Sigmoid colon (tissue), 7 donors: Measurements from ENCODE around the gene ZBTB7C. TPM values are rescaled to one million over a fixed set of nuclear protein-coding genes. Genes with fewer than 3 reads are reported as not detected.
"Not testable (repeated sequence)": the region's sequence is repeated elsewhere in the genome, so short reads cannot be mapped to it uniquely, and the experiment has no call there.

Experiments used
- DNase-seq: peaks from one replicate; pipeline ENCODE4 v3.0.0-alpha.2; 2019
- H3K27ac ChIP-seq, 4 donors: fragments of 200-600 bp; sonication (generic); one replicate each; pipeline ENCODE4 v1.5.1; 2016 to 2019; ENCODE audit warnings: mild to moderate bottlenecking in 1 of 4
- H3K27me3 ChIP-seq, 3 donors: fragments of 200-600 bp; sonication (generic); one replicate each; pipeline ENCODE4 v1.5.1; 2019; ENCODE audit warnings: mild to moderate bottlenecking in 1 of 3
- H3K36me3 ChIP-seq, 4 donors: fragments of 200-600 bp; sonication (generic); one replicate each; pipeline ENCODE4 v1.5.1; 2016 to 2019
- H3K4me1 ChIP-seq, 4 donors: fragments of 200-600 bp; sonication (generic); one replicate each; pipeline ENCODE4 v1.5.1; 2017 to 2019
- H3K4me3 ChIP-seq, 4 donors: fragments of 200-600 bp; sonication (generic); one replicate each; pipeline ENCODE4 v1.5.1; 2017 to 2019; ENCODE audit warnings: mild to moderate bottlenecking in 2 of 4, moderate library complexity in 1 of 4
- H3K9me3 ChIP-seq, 4 donors: fragments of 200-600 bp in 3 of 4; sonication (generic) in 3 of 4; one replicate each; pipeline versions ENCODE4 v1.5.1 to v1.6.1; 2013 to 2019
- CTCF ChIP-seq, 4 experiments: fragments of 450-650 bp in 3 of 4; fragments of 200-600 bp in 1 of 4; IDR thresholded peaks; one replicate each; pipeline ENCODE4 v1.5.1; 2016 to 2019; ENCODE audit warnings: antibody characterized with exemption in 4 of 4, mild to moderate bottlenecking in 3 of 4, moderate library complexity in 2 of 4
- EP300 ChIP-seq, 4 donors: sonication (generic); formaldehyde crosslinking; IDR thresholded peaks; one replicate each; pipeline ENCODE4 v1.6.1; 2017; ENCODE audit warnings: antibody characterized with exemption in 4 of 4
- POLR2A ChIP-seq, 2 donors: fragments of 450-650 bp; IDR thresholded peaks; one replicate each; pipeline ENCODE4 v1.6.1; 2016; ENCODE audit warnings: antibody characterized with exemption in 2 of 2, mild to moderate bottlenecking in 2 of 2, moderate library complexity in 2 of 2
- POLR2AphosphoS5 ChIP-seq, 4 donors: sonication (generic); formaldehyde crosslinking; IDR thresholded peaks; one replicate each; pipeline ENCODE4 v1.6.1; 2017; ENCODE audit warnings: antibody characterized with exemption in 4 of 4
- WGBS, 2 donors: extraction: QIAGEN DNeasy Blood & Tissue Kit; methylation state at CpG; one replicate each; pipeline ENCODE4 v1.1.7; 2013; 5-methylcytosine and 5-hydroxymethylcytosine counted together
- intact Hi-C: fragments of 100-400 bp; cut with DNase I; formaldehyde crosslinking; loops from one replicate; pipeline ENCODE4 v1.15.1; 2023
- polyA plus RNA-seq, 3 donors: library from polyadenylated mRNA; stranded (reverse); fragments of 200-250 nt; gene quantifications; one replicate each; pipeline ENCODE4 v1.2.3, GENCODE V29; 2013
- total RNA-seq, 4 donors: library from RNA; depleted of rRNA; stranded (reverse); fragments of >200 nt; gene quantifications; one replicate each; pipeline ENCODE4 v1.1.0, GENCODE V29; 2016
- donor health status: healthy with polysubstance abuse.
- donor health status: Bipolar disorder and iron deficiency.
- donor health status: healthy.

ZBTB7C gene
- total and polyA plus RNA-seq, 7 donors, result 0.41 to 18.6 (median 1.7) TPM

GRCh38 chr18:48290162-48290926 is 118.8 kb downstream of the ZBTB7C start:
- intact Hi-C loops, result no loop called here
- H3K27me3 ChIP-seq, result no peaks in the 10 kb centered on the region
- no peaks in the 10 kb centered on the region for H3K9me3 ChIP-seq
- H3K4me3 ChIP-seq, result no peak overlapping the region
- no peak for DNase-seq
- TF ChIP-seq CTCF (IDR thresholded peaks at IDR 0.05), result no peak
- TF ChIP-seq EP300 (IDR thresholded peaks at IDR 0.05), result no peak
- no peak for TF ChIP-seq POLR2AphosphoS5 (IDR thresholded peaks at IDR 0.05)
- TF ChIP-seq POLR2A (IDR thresholded peaks at IDR 0.05), result no peak
- 86 to 94% methylated on average over 13 of the region's 13 CpGs for WGBS, 2 donors
- H3K27ac ChIP-seq, result no peak overlapping the region
- H3K36me3 ChIP-seq, result no peaks in the 10 kb centered on the region
- H3K4me1 ChIP-seq, result no peaks in the 10 kb centered on the region

- no peak for TF ChIP-seq POLR2A (IDR thresholded peaks at IDR 0.05)
- no peak for TF ChIP-seq CTCF (IDR thresholded peaks at IDR 0.05)
- TF ChIP-seq EP300 (IDR thresholded peaks at IDR 0.05), result no peak
- no peak for TF ChIP-seq POLR2AphosphoS5 (IDR thresholded peaks at IDR 0.05)
- Histone ChIP-seq H3K27me3 (no peaks in the 10 kb centered on the region), H3K27ac (no peak overlapping the region), H3K9me3 (peaks cover 0 to 3% (median 1%) of the 10 kb centered on the region in 4 donors), H3K4me3 (no peak overlapping the region), H3K36me3 (no peaks in the 10 kb centered on the region), H3K4me1 (no peaks in the 10 kb centered on the region)
- intact Hi-C loops, result no loop called here
- WGBS, 2 donors, result 89 to 97% methylated on average over 3 of the region's 3 CpGs
- no peak for DNase-seq
Measured at GRCh38 chr18:48284743-48285142, 124.4 kb downstream of the ZBTB7C start.

- WGBS, 2 donors, result 90 to 95% methylated on average over 5 of the region's 5 CpGs
- intact Hi-C loops, H3K27ac ChIP-seq: not testable (repeated sequence)
Measured at GRCh38 chr18:48284011-48284410, 125.2 kb downstream of the ZBTB7C start.

GRCh38 chr18:48281460-48281859 is 127.7 kb downstream of the ZBTB7C start:
- H3K4me1 ChIP-seq, H3K27me3 ChIP-seq, H3K27ac ChIP-seq, DNase-seq, H3K4me3 ChIP-seq, intact Hi-C loops, H3K36me3 ChIP-seq, H3K9me3 ChIP-seq: not testable (repeated sequence)

More at GRCh38 chr18:48284011-48284410, 125.2 kb downstream of the ZBTB7C start:
- not testable (repeated sequence) for H3K4me3 ChIP-seq, H3K9me3 ChIP-seq, H3K27me3 ChIP-seq, H3K4me1 ChIP-seq, DNase-seq, H3K36me3 ChIP-seq

- TF ChIP-seq POLR2AphosphoS5 (IDR thresholded peaks at IDR 0.05) (no peak), EP300 (IDR thresholded peaks at IDR 0.05) (no peak), POLR2A (IDR thresholded peaks at IDR 0.05) (no peak)
- no peak for DNase-seq
- no peaks in the 10 kb centered on the region for H3K4me1 ChIP-seq
- H3K27ac ChIP-seq, result no peak overlapping the region
- intact Hi-C loops, result no loop called here
- H3K27me3 ChIP-seq, result no peaks in the 10 kb centered on the region
- no peaks in the 10 kb centered on the region for H3K36me3 ChIP-seq
- 74 to 78% methylated on average over 2 of the region's 2 CpGs for WGBS, 2 donors
- no peak overlapping the region for H3K4me3 ChIP-seq
- H3K9me3 ChIP-seq, result peaks cover 0 to 2% (median under 1%) of the 10 kb centered on the region in 4 donors
Measured at GRCh38 chr18:48279312-48279711, 129.9 kb downstream of the ZBTB7C start.

- no peak for TF ChIP-seq EP300 (IDR thresholded peaks at IDR 0.05)
- TF ChIP-seq POLR2A (IDR thresholded peaks at IDR 0.05), result no peak
- TF ChIP-seq POLR2AphosphoS5 (IDR thresholded peaks at IDR 0.05), result no peak
- no peak for TF ChIP-seq CTCF (IDR thresholded peaks at IDR 0.05)
- H3K27me3 ChIP-seq, result no peaks in the 10 kb centered on the region
- H3K4me3 ChIP-seq, result no peak overlapping the region
- no peak overlapping the region for H3K27ac ChIP-seq
- no peak for DNase-seq
- no peaks in the 10 kb centered on the region for H3K36me3 ChIP-seq
- H3K9me3 ChIP-seq, result no peaks in the 10 kb centered on the region
- WGBS, 2 donors, result 92 to 93% methylated on average over 2 of the region's 2 CpGs
- H3K4me1 ChIP-seq, result no peaks in the 10 kb centered on the region
- intact Hi-C loops, result no loop called here
Measured at GRCh38 chr18:48278081-48278480, 131.1 kb downstream of the ZBTB7C start.
